H1 (cell line): ENCODE results near the gene UBASH3B. TPM values are rescaled to one million over a fixed set of nuclear protein-coding genes. Genes with fewer than 3 reads are reported as not detected.

ENCODE experiments used
- CTCF ChIA-PET: fragments of 300-600 bp; sonication (Branson Sonifier 250); formaldehyde crosslinking; loops from one replicate; lab custom pipeline; 2021; ENCODE audit not compliant: partially characterized antibody; lab: Charles Lee
- POLR2A ChIA-PET: fragments of 300-600 bp; sonication (Branson Sonifier 250); formaldehyde crosslinking; loops from one replicate; lab custom pipeline; 2021; ENCODE audit warnings: inconsistent platforms; ENCODE audit not compliant: partially characterized antibody; lab: Charles Lee
- DNase-seq, 2 experiments: peaks; one replicate each; pipeline versions ENCODE4 v3.0.0 to v3.0.0-alpha.2; 2010 to 2022; ENCODE audit warnings: low spot score in 2 of 2, low read depth in 1 of 2, mixed read lengths in 1 of 2
- FAIRE-seq: peaks from 2 replicates; lab custom pipeline; 2011; peaks lifted over from hg19 to GRCh38; lab: Jason Lieb, UNC
- H2AFZ ChIP-seq: 2 replicates; pipeline ENCODE4 v1.8.1; 2012; ENCODE audit warnings: low read length, inconsistent platforms
- H2AK5ac ChIP-seq: 2 replicates; pipeline ENCODE4 v1.6.1; 2013; ENCODE audit warnings: low read depth, low read length
- H2BK120ac ChIP-seq: replicated peaks from 2 replicates; pipeline ENCODE3; 2013; ENCODE audit warnings: low read depth, low read length, inconsistent platforms
- H2BK12ac ChIP-seq: 2 replicates; pipeline ENCODE4 v1.6.1; 2013; ENCODE audit warnings: low read depth, low read length
- H2BK15ac ChIP-seq: 2 replicates; pipeline ENCODE4 v1.6.1; 2013; ENCODE audit warnings: low read length
- H2BK20ac ChIP-seq: 2 replicates; pipeline ENCODE4 v1.6.1; 2013; ENCODE audit warnings: low read length
- H2BK5ac ChIP-seq: 2 replicates; pipeline ENCODE4 v1.6.1; 2013; ENCODE audit warnings: low read depth, low read length
- H3K14ac ChIP-seq: 2 replicates; pipeline ENCODE4 v1.6.1; 2013; ENCODE audit warnings: inconsistent platforms; ENCODE audit not compliant: insufficient read length
- H3K18ac ChIP-seq: 2 replicates; pipeline ENCODE4 v1.6.1; 2013; ENCODE audit warnings: low read length; ENCODE audit errors: extremely low read depth
- H3K23ac ChIP-seq: 2 replicates; pipeline ENCODE4 v1.6.1; 2013; ENCODE audit warnings: inconsistent platforms; ENCODE audit not compliant: insufficient read length
- H3K23me2 ChIP-seq: 2 replicates; pipeline ENCODE4 v1.6.1; 2013; ENCODE audit warnings: low read depth, low read length
- H3K27ac ChIP-seq: 2 replicates; pipeline ENCODE4 v1.6.1; 2011; ENCODE audit warnings: low read depth, low read length, inconsistent platforms
- H3K27me3 ChIP-seq, 4 experiments: replicated peaks in 1 of 4; 1 replicate in 1 of 4; 2 replicates in 3 of 4; pipeline versions ENCODE4 v1.6.1 to v1.8.1; 2011 to 2013; ENCODE audit warnings: low read length in 3 of 4, mild to moderate bottlenecking in 3 of 4, inconsistent platforms in 2 of 4, mixed read lengths in 2 of 4, moderate library complexity in 1 of 4; ENCODE audit not compliant: control insufficient read depth in 3 of 4, insufficient read depth in 3 of 4; ENCODE audit errors: extremely low read depth in 1 of 4
- H3K36me3 ChIP-seq, 4 experiments: 2 replicates each; pipeline versions ENCODE4 v1.6.1 to v1.8.1; 2011 to 2013; ENCODE audit warnings: mild to moderate bottlenecking in 4 of 4, low read length in 3 of 4, moderate library complexity in 2 of 4, control low read depth in 1 of 4, inconsistent platforms in 1 of 4; ENCODE audit not compliant: insufficient read depth in 4 of 4, control insufficient read depth in 2 of 4
- H3K4ac ChIP-seq: replicated peaks from 2 replicates; pipeline ENCODE3; 2013; ENCODE audit warnings: low read length, low read depth, mixed read lengths, inconsistent platforms; ENCODE audit not compliant: insufficient read length
- H3K4me1 ChIP-seq, 4 experiments: replicated peaks in 1 of 4; 1 replicate in 1 of 4; 2 replicates in 3 of 4; pipeline versions ENCODE4 v1.6.1 to v1.8.1; 2011 to 2013; ENCODE audit warnings: low read length in 3 of 4, inconsistent platforms in 2 of 4, mixed read lengths in 1 of 4; ENCODE audit not compliant: insufficient read depth in 4 of 4, control insufficient read depth in 3 of 4
- H3K4me2 ChIP-seq, 2 experiments: 2 replicates each; pipeline versions ENCODE4 v1.6.1 to v1.8.1; 2011 to 2013; ENCODE audit warnings: low read depth in 2 of 2, low read length in 2 of 2, control low read depth in 1 of 2, inconsistent platforms in 1 of 2, mild to moderate bottlenecking in 1 of 2; ENCODE audit not compliant: insufficient read depth in 1 of 2
- H3K4me3 ChIP-seq, 4 experiments: fragments of 200-600, 300-600 bp in 1 of 4; sonication (generic), shearing (Covaris generic), sonication (Bioruptor Twin) in 1 of 4; 2 replicates each; pipeline versions ENCODE4 v1.5.1 to v1.8.1; 2011 to 2016; ENCODE audit warnings: low read length in 4 of 4, low read depth in 3 of 4, control low read depth in 2 of 4, inconsistent platforms in 2 of 4, mild to moderate bottlenecking in 2 of 4, mixed read lengths in 1 of 4, moderate library complexity in 1 of 4; ENCODE audit not compliant: insufficient read depth in 2 of 4; ENCODE audit errors: extremely low read depth in 1 of 4
- H3K56ac ChIP-seq: replicated peaks from 2 replicates; pipeline ENCODE3; 2013; ENCODE audit warnings: low read depth, mild to moderate bottlenecking, mixed read lengths, low read length, inconsistent platforms; ENCODE audit not compliant: insufficient read length
- H3K79me1 ChIP-seq: 2 replicates; pipeline ENCODE4 v1.6.1; 2013; ENCODE audit warnings: low read depth, low read length, control low read depth
- H3K79me2 ChIP-seq, 2 experiments: 2 replicates each; pipeline versions ENCODE4 v1.6.1 to v1.8.1; 2012 to 2013; ENCODE audit warnings: low read length in 2 of 2, mild to moderate bottlenecking in 2 of 2, inconsistent platforms in 1 of 2; ENCODE audit not compliant: insufficient read depth in 2 of 2, control insufficient read depth in 1 of 2
- H3K9ac ChIP-seq, 4 experiments: replicated peaks in 1 of 4; 1 replicate in 1 of 4; 2 replicates in 3 of 4; pipeline versions ENCODE4 v1.6.1 to v1.8.1; 2011 to 2013; ENCODE audit warnings: low read depth in 3 of 4, low read length in 3 of 4, control low read depth in 2 of 4, mild to moderate bottlenecking in 2 of 4, moderate library complexity in 2 of 4, inconsistent platforms in 1 of 4; ENCODE audit errors: extremely low read depth in 1 of 4
- H3K9me3 ChIP-seq, 2 experiments: 2 replicates each; pipeline versions ENCODE4 v1.6.1 to v1.8.1; 2012 to 2013; ENCODE audit warnings: mild to moderate bottlenecking in 2 of 2, moderate library complexity in 2 of 2, control low read depth in 1 of 2, inconsistent platforms in 1 of 2, low read depth in 1 of 2, low read length in 1 of 2, mixed read lengths in 1 of 2; ENCODE audit not compliant: insufficient read depth in 2 of 2
- H4K20me1 ChIP-seq, 2 experiments: replicated peaks in 1 of 2; 2 replicates each; pipeline versions ENCODE3 to v1.8.1; 2011 to 2013; ENCODE audit warnings: inconsistent platforms in 2 of 2, low read length in 2 of 2, mild to moderate bottlenecking in 1 of 2; ENCODE audit not compliant: insufficient read depth in 2 of 2, control insufficient read depth in 1 of 2
- H4K5ac ChIP-seq: 2 replicates; pipeline ENCODE4 v1.6.1; 2013; ENCODE audit warnings: low read length, low read depth, mixed read lengths, inconsistent platforms; ENCODE audit not compliant: insufficient read length
- H4K8ac ChIP-seq: 2 replicates; pipeline ENCODE4 v1.8.0; 2013; ENCODE audit warnings: mild to moderate bottlenecking, moderate library complexity, low read length, inconsistent platforms; ENCODE audit not compliant: insufficient read depth; ENCODE audit errors: extremely low read depth
- H4K91ac ChIP-seq: replicated peaks from 2 replicates; pipeline ENCODE3; 2013; ENCODE audit warnings: low read length, mixed read lengths, inconsistent platforms; ENCODE audit not compliant: insufficient read length
- JUN ChIP-seq: IDR thresholded peaks from 2 replicates; pipeline ENCODE4 v1.6.1; 2011; ENCODE audit warnings: low read depth, mild to moderate bottlenecking, improper control_type of control experiment, low read length
- POLR2A ChIP-seq, 2 experiments: IDR thresholded peaks; 1 replicate in 1 of 2; 2 replicates in 1 of 2; pipeline ENCODE4 v1.6.1; 2011; ENCODE audit warnings: low read depth in 2 of 2, low read length in 2 of 2, mild to moderate bottlenecking in 2 of 2; ENCODE audit errors: control extremely low read depth in 1 of 2
- RAD21 ChIP-seq, 2 experiments: IDR thresholded peaks in 1 of 2; conservative IDR thresholded peaks in 1 of 2; 2 replicates each; pipeline ENCODE4 v1.6.1; 2011; ENCODE audit warnings: low read depth in 2 of 2, low read length in 2 of 2, improper control_type of control experiment in 1 of 2, inconsistent platforms in 1 of 2, mild to moderate bottlenecking in 1 of 2, moderate library complexity in 1 of 2
- SIN3A ChIP-seq, 2 experiments: IDR thresholded peaks in 1 of 2; conservative IDR thresholded peaks in 1 of 2; 2 replicates each; pipeline ENCODE4 v1.6.1; 2011 to 2012; ENCODE audit warnings: low read length in 2 of 2, improper control_type of control experiment in 1 of 2, low read depth in 1 of 2, mild to moderate bottlenecking in 1 of 2
- TAF1 ChIP-seq: IDR thresholded peaks from 2 replicates; pipeline ENCODE4 v1.6.1; 2011; ENCODE audit warnings: mild to moderate bottlenecking, low read depth, low read length
- YY1 ChIP-seq: IDR thresholded peaks from 2 replicates; pipeline ENCODE4 v1.6.1; 2011; ENCODE audit warnings: low read depth, mild to moderate bottlenecking, low read length
- WGBS, 2 experiments: shearing (Covaris generic) in 1 of 2; methylation state at CpG; one replicate each; pipeline versions ENCODE4 v1.1.6 to v1.1.7; 2013 to 2015; ENCODE audit warnings: low lambda C conversion rate in 2 of 2, mixed read lengths in 2 of 2, inconsistent platforms in 1 of 2, low coverage in 1 of 2, missing lambda C conversion rate in 1 of 2; ENCODE audit not compliant: insufficient replicate concordance in 2 of 2, insufficient coverage in 1 of 2, insufficient read length in 1 of 2; ENCODE audit errors: extremely low coverage in 1 of 2, missing lambda C conversion rate in 1 of 2; 5-methylcytosine and 5-hydroxymethylcytosine counted together
- polyA plus RNA-seq, 7 experiments: library from polyadenylated mRNA; depleted of rRNA in 3 of 7; stranded (reverse) in 5 of 7; unstranded in 2 of 7; fragments of >200 nt in 5 of 7; fragments of 200-250 nt in 2 of 7; gene quantifications; 1 replicate in 5 of 7; 2 replicates in 1 of 7; 4 replicates in 1 of 7; pipeline versions ENCODE4 v1.2.1 to v1.2.3, GENCODE V29; 2011 to 2013; ENCODE audit warnings: missing spikeins in 2 of 7, mixed read lengths in 2 of 7
- total RNA-seq: library from RNA; stranded (reverse); fragmentation: NEBNext Ultra II Directional; extraction: Animal tissue kit (Norgen Biotek cat#: 25700); gene quantifications from 2 replicates; pipeline ENCODE4 v1.2.1, GENCODE V29; 2021
- TF ChIP-seq, protein P1 (sequence below): IDR thresholded peaks from 2 replicates; pipeline ENCODE4 v1.6.1; 2011; ENCODE audit warnings: low read depth, mild to moderate bottlenecking, low read length; ENCODE audit not compliant: insufficient read depth

The UBASH3B gene
- total and polyA plus RNA-seq, 2 of the 8 experiments (the other 6 are each of a cell fraction or from before 2014, with no cell fraction given): 7.5 to 9.5 TPM

DNA sequence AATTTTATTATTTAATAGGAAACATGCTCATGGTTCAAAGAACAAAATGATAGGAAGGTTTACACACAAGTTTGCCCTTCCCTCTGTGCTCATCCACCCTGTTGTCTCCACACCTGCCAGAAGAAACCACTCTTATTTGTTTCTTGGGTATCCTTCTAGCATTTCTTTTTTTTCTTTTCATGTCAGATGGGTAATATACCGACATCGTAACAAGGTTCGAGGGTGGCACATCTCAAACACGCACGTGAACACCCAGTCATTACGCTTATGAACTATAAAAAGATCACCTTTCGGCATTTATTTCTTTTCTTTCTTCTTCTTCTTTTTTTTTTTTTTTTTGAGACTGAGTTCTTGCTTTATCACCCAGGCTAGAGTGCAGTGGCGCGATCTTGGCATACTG is 70.5 kb downstream of the UBASH3B start:
- CTCF ChIA-PET: interaction anchor here (1.6 kb wide), 1 partner anchor 70 kb away, joined by 6 read pairs; no protein-coding TSS in a partner anchor
- no peaks in the 10 kb centered on the region for H3K79me2 ChIP-seq
- H3K27ac ChIP-seq: no peak overlapping the region
- H3K9me3 ChIP-seq: no peaks in the 10 kb centered on the region
- H3K56ac ChIP-seq: no peak overlapping the region
- no peaks in the 10 kb centered on the region for H4K20me1 ChIP-seq
- H4K5ac ChIP-seq: no peak overlapping the region
- H2BK12ac ChIP-seq: no peak overlapping the region
- H3K4me2 ChIP-seq: no peak overlapping the region
- no peak overlapping the region for H2AFZ ChIP-seq
- H3K23me2 ChIP-seq: no peaks in the 10 kb centered on the region
- H3K9ac ChIP-seq: no peak overlapping the region
- no peak overlapping the region for H3K18ac ChIP-seq
- no peak overlapping the region for H3K14ac ChIP-seq
- no peak overlapping the region for H3K4me3 ChIP-seq
- no peak overlapping the region for H2AK5ac ChIP-seq
- H3K79me1 ChIP-seq: no peaks in the 10 kb centered on the region
- peaks cover 0 to 3% (median 0%) of the 10 kb centered on the region in 4 experiments; a peak in 1 of 8 replicates for H3K36me3 ChIP-seq
- TF ChIP-seq SIN3A (conservative IDR thresholded peaks at IDR 0.05 in 1 of 2, IDR thresholded peaks at IDR 0.05 in 1 of 2; ENCODE audit: low read depth in 1 of 2, low read length in 2 of 2): no peak
- TF ChIP-seq RAD21 (IDR thresholded peaks at IDR 0.05 in 1 of 2, conservative IDR thresholded peaks at IDR 0.05 in 1 of 2; ENCODE audit: low read depth in 2 of 2, low read length in 2 of 2): no peak
- TF ChIP-seq, protein P1, sequence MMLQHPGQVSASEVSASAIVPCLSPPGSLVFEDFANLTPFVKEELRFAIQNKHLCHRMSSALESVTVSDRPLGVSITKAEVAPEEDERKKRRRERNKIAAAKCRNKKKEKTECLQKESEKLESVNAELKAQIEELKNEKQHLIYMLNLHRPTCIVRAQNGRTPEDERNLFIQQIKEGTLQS: no peak
- TF ChIP-seq JUN: no peak
- no peak for TF ChIP-seq TAF1
- TF ChIP-seq POLR2A (IDR thresholded peaks at IDR 0.05; ENCODE audit: control extremely low read depth in 1 of 2, low read depth in 2 of 2, low read length in 2 of 2): no peak
- TF ChIP-seq YY1: no peak
- POLR2A ChIA-PET: no interaction called here
- no peak overlapping the region for H3K4ac ChIP-seq
- H2BK120ac ChIP-seq: no peak overlapping the region
- peaks cover 0 to 7% (median 3%) of the 10 kb centered on the region in 4 experiments; a peak in 4 of 7 replicates for H3K4me1 ChIP-seq
- H3K27me3 ChIP-seq: no peaks in the 10 kb centered on the region
- no peak overlapping the region for H2BK5ac ChIP-seq
- no peak overlapping the region for H2BK20ac ChIP-seq
- DNase-seq (no peak), FAIRE-seq (no peak)
- no peak overlapping the region for H4K91ac ChIP-seq
- H2BK15ac ChIP-seq: no peak overlapping the region
- WGBS, 2 experiments: 96% methylated on average over 7 of the region's 9 CpGs; no CpG with 5 or more reads in 1 of the 2 experiments
- no peak overlapping the region for H3K23ac ChIP-seq
- no peak overlapping the region for H4K8ac ChIP-seq
